HG03521 (cell line): ENCODE measurements around the gene AMOTL1.

Experiments
- ATAC-seq: cut with Tn5 transposase; IDR thresholded peaks from one replicate; pipeline ENCODE4 v1.9.1; 2021; ENCODE audit warnings: mild to moderate bottlenecking, moderate library complexity; ENCODE audit not compliant: unreplicated experiment

The AMOTL1 gene

DNA sequence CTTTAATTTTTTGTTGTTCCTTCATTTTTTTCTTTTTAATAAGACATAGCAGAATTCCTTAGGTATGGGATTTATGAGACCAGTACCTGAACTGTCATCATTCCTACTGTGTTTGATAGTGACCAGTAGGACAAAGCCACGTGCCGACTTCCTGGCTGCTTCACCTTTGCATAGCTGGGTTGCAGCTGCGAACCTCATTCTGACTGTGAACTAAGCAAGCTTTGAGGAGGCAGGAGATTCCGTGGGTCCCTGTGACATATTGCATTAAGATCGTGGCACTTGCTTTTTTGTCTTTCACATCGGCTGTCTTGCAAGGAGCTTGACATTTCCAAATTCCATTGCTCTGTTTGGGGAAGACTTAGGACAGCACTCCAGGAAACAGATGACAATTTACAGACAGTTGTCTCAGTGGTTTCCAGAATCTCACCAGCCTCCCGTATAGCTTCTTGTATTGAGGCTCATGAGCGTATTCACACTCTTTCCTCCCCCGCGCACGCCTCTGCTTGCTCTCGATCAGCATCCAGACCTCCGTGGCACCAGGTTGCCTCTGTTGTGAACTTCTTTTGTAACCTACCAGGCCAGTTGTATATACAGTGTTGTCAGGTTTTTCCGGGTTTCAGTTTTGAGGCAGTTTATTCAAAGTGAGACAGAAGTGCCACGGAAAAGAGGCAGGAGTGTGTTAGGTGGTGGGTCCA is 103.5 kb downstream of the AMOTL1 start:
- ATAC-seq: no peak

DNA sequence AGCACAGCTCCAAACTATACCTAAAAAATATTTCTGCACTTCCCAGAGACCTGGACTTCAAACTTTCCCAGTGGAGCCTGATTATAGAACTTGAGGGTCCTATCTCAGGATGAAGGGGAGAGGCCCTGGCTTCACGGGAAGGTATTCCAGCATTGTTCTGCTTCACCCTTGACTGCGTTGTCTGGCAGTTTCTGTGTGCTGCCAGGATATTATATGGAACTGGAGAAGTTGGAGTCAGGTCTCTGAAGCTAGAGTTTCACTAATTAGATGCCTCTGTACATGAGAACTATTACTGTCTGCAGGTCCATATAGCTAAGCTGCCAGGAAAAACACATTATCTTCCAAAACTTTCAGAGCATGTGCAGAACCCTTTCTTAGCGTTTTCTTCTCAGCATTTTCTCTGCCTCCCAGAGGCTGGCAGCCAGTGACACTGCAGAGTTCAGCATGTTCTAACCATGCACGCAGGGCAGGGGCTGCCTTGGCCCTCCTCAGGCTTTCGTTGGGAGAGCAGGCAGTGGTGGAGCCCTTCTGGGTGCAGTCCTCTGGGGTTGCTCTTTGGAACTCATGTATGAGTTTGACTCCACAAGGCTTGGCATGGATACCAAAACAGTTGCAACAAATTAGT is 105.9 kb downstream of the AMOTL1 start:
- no peak for ATAC-seq

DNA sequence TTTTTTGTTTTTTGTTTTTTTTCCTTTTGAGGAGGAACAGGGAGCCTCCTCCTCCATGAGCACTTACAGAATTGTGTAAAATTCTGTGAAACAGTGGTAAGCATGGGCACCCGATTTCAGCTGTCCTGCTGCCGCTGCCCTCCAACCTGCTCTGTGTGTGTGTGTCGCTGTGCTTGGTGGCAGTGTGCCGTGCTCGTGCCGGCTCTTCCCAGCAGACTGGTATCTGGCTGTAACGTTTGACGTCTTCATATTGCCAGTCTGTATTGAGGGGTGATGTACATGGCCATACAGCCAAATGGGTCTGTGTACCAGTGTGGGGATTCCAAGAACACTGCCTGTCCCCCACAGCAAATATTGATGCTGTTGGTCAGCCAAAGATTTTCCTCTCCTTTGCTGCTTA is 108.1 kb downstream of the AMOTL1 start:
- ATAC-seq: no peak

DNA sequence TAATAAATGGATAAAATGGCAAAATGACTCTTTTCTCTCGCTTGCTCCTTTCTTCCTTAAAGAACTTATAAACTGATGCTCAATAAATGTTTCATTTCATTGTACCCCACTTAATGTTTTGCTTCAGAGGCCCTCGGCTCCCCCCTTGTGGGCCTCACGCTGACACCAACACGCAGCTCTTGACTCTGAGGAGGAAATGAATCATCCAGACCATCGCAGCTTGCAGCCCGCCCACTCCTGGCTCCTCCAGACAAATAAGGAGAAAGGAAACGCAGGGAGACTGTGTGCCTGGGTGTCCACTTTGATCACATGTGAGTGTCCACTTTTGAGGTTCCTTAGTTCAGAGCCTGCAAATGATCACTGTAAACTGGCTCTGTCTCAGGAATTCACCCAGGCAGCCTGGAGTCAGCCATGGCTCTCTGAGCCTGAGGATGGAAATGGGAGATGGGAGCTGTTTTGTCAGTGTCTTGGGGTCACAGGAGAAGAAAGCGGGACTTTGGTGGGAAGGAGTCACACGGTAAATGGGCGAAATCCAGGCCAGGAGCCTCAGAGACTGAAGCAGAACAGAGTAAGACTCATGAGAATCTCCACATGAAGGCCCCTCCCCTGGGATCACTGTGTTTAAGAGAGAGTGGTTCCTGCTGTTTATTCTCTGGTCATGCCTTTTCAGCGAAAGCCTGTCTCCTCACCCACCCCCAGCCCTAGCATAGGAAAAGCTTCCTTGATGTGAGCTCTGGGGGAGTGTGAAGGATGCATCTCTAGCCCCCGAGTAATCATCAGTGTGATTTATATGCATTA is 108.7 kb downstream of the AMOTL1 start:
- peak; percentile 86 for ATAC-seq

DNA sequence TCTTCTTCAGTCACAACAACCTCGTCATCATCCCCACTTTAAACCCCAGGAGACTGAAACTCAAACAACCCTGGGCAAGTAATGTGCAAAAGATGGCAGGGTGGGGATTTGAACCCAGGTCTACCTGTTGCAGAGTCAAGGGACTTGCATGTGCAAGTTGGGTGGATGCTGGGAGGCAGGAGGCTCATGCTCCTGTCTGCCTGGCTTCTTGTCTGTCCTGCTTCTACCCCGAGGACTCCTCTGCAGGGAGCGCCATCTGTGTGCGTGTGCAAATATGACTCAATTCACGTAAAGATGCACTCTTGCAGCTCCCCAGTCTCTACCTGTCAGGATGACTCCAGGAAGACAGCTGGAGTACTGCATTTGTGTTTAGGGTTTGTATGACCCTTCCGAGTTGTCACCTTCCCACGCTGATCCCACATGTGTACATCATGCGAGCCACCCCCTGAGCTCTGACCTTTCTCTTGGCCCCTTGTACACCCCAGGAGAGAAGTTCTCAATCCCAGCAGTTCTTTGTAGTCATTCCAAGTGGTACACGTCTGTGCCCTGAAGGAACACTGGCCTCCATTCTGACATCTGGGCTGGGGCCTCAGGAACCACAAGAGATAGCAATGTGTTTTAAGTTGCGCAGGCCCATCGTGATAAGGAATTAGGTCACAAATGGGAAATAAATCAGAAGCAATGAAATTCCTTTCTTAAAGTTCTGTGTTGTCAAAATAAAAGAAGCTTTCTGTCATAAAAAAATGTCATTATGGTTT is 109.5 kb downstream of the AMOTL1 start:
- no peak for ATAC-seq

DNA sequence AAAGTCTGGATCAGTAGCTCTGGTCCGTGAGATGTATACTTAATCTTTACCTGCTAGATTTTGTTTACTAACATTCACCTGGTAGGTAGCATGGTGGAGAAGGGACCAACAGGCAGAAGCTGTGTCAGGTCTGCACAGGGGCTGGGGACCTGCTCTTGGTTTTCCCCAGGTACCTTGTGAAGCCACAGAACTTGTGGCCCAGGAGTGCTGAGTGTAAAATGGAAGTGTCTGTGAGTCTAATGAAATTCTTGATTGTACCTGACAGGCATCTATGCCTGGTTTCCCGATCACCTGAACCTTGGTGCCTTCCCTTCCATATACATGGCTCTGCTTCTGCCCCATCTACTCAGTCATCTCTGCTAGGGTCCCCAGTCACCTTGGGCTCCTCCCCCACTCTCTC is 110.8 kb downstream of the AMOTL1 start:
- no peak for ATAC-seq

DNA sequence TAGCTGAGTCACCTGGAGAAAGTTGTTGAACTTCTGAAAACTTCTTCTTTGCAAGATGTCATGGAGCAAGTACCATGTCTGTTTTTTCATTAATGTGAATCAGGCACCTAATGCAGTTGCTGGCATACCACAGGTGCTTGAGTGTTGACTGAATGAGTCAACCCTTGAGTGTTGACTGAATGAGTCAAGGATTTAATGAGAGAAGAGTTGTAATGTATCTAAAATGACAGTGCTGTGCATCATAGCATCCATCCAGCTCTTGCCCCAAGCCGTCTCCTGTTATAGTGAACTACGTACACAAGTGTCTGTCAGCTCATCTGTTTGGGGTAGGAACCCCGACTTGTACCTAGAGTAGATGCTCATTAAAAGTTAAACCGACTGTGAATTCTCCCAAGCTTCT is 112.1 kb downstream of the AMOTL1 start:
- no peak for ATAC-seq

DNA sequence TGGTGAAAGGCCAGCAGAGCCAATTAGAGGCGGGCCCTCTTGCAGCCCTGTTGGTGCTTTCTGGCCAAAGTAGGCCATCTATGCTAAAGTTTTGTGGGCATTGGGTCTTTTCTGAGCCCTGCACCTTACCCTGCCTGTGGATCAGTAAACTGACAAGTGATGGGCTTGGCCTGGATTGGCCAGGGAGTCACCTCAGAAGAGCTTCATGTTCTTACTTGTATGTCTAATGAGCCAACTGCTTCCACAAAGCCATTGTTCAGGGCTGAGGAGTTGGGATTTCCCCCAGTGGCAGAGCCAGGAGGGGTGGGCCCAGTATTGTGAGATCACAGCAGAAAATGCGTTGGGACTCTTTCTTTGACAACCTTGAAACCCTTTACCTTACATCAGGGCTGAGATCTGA is 114.8 kb downstream of the AMOTL1 start:
- ATAC-seq: no peak

DNA sequence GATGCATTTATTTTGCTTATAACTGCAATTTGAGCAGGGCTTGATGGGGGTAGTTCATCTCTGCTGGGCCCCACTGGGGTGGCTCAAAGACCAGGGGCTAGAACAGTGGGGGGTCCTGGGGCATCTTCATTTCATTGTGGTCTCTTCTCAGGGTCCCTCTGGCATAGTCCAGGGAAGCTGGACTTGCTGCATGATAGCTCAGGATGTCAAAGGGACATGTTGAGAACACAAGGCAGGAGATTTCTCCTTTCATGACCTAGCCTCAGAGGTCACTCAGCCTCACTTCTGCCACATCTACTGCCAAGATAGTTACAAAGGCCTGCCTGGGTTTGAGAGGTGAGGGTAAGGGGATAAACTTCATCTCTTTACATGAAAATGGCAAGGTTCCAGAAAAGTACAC is 115.7 kb downstream of the AMOTL1 start:
- ATAC-seq: no peak

DNA sequence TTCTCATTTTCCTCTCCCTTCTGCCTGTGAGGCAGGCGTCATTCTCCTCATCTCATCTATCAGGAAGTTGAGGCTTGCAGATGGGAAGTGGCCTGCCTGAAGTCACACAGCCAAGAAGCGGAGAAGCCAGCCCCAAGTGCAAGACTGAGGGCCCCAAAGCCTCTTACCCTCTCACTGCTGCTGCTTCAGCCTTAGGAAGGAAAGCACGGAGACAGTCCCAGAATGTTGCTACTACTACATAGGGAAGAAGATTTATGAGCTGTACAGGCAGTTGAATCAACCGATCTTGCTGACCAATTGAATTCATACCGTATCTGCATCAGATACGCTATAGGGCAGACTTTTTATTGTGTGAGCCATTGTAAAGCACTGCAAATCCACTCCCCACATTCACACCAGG is 116.2 kb downstream of the AMOTL1 start:
- no peak for ATAC-seq

DNA sequence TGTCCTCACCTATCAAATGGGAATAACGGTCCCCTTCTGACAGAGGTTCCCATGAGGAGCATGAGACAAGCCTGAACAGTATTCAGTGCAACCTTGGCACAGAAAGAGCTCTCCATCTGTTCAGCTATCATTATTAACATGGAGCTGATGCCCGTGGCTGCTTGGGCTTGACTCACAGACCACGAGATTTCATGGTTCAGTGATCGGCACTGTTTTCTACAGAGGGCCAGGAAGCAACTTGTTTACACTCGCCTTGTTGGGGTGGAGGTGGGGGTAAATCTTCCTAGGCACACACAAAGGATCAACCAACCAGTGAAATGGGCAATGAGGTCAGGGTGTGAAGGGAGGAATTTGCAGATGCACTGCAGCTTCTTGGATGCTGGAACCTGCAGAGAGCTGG is 117.0 kb downstream of the AMOTL1 start:
- ATAC-seq: peak; percentile 69

DNA sequence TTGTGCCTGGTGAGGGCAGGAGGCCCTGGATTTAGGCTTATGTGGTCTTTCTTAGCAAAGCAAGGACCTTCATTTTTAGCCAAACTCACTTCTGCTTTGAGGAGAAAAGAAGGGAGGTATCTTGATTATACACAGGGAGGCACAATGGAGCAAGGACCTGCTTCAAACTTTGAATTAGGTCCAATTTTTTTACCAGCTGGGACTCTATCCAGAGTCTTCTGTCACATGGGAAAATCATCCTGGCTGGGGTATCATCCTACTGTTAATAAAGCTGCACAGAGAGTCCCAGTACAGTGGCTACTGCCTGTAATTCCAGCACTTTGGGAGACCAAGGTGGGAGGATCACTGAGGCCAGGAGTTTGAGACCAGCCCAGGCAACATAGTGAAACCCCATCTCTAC is 117.4 kb downstream of the AMOTL1 start:
- ATAC-seq: no peak

DNA sequence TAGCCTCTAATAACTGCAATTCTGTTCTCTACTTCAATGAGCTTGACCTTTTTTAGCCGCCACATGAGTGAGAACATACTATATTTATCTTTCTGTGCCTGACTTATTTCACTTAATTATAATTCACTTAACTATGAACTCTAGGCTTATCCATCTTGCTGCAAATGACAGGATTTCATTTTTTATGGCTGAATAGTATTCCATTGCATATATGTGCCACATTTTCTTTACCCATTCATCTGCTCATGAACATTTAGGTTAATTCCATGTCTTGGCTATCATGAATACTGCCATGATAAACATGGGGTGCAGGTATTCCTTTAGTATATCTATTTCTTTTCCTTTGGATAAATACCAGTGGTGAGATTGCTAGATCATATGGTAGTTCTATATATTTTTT is 120.0 kb downstream of the AMOTL1 start:
- ATAC-seq: no peak

DNA sequence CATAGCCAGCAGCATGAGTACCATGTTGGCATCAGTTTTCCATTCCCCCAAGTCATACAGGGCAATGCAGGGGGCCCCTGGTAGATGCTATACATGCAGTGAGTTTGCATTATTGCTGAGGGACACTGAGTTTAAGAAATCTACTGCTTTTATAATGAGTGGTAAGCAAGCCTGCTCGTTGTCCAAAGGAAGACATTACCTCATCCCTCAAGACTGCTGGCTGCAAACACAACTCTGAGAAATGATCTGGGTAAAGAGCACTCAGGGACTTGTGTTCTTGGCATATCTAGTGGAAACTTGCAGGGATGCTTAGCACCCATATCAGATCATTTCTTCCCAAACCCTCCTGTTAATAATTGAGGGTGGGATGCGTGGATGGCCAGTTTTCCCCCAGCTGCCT is 127.3 kb downstream of the AMOTL1 start:
- no peak for ATAC-seq

DNA sequence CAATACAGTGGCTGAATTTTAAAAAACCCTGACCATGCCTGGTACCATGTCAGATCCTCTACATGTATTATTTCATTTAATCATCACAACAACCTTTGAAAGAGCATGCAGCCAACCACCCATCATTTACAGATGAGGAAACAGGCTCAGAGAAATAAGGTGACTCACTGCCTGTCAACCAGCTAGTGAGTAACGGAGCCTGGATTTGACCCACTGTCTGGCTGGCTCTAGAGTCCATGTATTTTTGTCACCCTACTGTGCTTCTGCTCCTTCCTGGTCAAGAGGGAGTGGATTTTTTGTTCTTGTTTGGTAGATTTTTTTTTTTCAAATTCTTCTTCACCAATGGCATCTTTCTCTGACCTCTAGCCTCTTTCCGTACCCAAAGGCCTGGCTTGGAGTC is 127.8 kb downstream of the AMOTL1 start:
- no peak for ATAC-seq

DNA sequence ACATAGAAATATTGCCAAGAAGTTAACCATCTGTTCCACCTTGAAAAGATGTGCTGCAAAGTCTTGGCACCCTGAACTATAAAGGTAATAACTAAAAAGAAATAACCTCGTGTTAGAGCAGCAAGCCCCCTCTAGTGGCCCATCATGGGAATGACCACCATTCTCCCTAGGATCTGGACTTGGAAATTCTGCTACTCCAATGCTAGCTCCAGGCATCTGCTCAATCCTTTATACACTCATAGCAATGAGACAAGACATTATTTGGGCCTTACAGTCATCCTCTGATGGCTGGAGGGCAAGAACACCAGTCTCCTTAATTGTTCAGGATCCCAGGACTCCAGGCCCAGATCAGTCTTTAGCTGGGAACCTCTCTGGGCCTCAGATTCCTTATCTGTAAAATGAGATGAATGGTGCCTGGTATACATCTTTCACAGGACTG is 129.2 kb downstream of the AMOTL1 start:
- ATAC-seq: no peak

DNA sequence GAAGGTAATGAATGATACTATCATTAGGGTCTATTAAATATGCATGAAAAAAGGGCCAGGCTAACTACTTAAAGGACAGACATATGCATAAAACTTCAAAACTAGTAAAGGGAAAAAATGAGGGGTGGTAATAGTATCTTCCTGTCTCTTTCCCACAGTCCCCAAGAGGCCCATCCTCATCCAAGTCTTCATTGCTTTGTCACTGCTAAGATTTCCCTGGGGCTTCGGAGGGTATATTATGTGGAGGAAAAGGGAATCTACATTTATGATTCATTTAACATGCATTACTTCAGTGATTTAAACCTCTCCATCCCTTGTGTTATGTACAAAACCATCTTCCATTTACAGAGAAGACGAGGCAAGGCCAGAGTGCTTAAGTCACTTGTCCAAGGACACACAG is 139.1 kb downstream of the AMOTL1 start:
- no peak for ATAC-seq

DNA sequence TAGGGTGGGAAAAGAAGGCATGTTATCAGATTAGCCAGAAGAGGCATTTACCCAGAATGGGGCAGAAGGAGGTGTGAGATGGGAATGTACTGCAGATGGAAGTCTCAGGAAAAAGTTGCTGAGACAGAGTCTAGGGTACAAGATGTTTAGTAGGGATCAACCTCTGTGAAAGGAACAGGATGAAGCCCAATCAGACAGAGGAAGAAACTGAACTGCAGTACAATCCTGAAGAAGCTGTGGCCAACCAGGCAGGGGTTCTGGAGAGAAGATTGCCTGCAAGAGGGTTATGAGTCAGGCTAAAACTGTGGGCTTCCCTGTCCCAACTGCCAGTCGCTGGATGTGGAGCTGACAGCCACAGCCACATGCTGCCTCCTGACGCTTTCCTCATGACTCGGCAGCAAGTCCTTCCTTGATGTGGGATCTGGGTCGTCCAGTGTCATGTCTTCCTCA is 141.2 kb downstream of the AMOTL1 start:
- no peak for ATAC-seq

DNA sequence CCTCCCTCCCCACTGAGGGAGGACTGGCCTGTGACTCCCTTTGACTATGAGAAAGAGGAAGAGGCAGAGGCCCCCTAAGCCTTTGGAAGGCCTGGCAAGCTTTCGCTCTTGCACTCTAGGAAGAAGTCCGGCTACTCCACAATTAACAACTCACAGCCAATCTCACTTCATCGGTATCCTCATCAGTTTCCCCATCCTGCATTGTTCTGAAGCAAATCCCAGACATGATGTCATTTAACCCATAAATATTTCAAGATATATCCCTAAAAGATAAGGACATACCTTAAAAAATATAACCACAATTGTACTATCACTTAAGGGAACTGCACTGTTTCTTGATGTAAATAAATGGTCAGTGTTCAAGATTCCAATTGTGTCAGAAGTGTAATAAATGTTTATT is 142.1 kb downstream of the AMOTL1 start:
- no peak for ATAC-seq

DNA sequence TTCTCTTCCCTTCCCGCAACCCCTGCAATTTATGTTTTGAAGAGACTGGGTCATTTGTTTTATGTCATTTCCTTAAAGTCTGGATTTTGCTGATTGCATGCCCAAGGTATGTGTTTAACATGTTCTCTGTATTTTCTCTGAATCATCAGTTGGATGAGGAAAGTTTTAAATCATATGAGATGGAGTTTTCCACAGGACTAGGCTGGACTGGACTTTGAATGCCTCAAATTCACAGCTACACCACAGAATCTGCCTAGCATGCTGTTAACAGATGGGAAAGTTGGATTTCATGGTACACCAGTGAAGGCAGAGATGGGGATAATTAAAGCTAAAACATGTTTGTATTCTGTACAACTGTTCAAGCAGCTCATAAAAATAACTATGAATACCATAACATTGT is 142.6 kb downstream of the AMOTL1 start:
- no peak for ATAC-seq

DNA sequence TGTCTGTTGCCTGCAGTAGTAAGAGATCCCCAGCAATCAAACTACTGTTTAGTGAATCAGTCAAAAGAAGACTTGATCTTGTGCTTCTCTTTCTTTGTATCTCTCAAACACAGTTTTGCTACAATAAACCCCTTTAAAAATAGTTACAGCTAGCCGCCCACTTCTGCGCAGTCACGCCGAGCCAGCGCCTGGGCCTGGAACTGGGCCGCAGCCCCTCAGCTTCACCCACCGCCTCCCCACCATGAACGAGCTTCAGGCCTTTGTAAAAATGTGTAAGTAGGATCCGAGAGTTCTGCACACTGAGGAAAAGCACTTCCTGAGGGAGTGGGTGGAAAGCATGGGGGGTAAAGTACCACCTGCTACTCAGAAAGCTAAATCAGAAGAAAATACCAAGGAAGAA is 144.7 kb downstream of the AMOTL1 start:
- ATAC-seq: no peak
